NCI-H446 (cell line): Measurements from ENCODE around the gene KCNK10.
A peak's percentile ranks its signal among the peaks of the same experiment; 100 is the strongest.

Experiments
- DNase-seq, 2 experiments: peaks; one replicate each; lab custom pipeline; 2025; lab: John Stamatoyannopoulos, UW

Gene KCNK10

GRCh38 chr14:88227693-88228092 lies 95.4 kb downstream of the KCNK10 start:
- no peak for DNase-seq

DNA sequence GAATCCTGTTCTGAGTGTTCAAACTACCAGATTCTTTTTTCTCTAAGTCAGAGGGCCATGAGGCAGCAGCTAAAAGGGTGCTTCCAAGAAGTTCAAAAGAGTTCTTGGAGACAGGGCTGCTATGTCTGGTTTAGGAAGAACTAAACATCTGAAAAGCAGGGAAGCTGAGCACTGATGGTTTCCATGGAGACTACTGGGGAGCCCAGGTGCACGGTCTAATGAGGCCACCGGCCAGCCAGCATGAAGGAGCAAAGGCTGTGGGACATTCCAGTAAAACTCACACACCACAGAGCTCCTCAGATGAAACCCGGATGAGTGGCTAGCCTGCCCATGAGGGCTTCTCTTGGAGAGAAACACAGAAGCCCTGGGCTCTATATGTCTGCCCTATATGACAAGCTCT lies 97.3 kb downstream of the KCNK10 start:
- no peak for DNase-seq

- DNase-seq = no peak
Observed at GRCh38 chr14:88218119-88218915, 104.8 kb downstream of the KCNK10 start.

- no peak for DNase-seq
Observed at GRCh38 chr14:88212691-88213090, 110.4 kb downstream of the KCNK10 start.

DNA sequence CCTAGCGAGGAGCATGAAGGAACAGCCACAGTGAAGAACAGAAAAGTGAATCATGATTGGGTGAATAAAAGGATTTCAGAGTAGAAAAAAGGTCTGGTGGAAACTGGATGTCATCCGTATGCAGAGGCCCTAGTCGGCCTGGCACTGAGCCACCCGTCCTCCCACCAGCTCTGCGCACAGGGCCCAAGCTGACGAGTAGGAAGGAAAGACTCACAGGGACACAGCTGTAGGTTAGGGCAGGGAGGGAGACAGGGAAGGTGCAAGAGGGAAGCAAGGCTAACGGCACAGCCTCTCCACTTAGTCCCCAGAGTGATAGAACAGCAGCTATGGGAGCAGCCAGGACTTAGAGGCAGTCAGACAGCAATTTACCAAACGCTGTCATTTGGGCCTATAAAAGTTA lies 112.6 kb downstream of the KCNK10 start:
- DNase-seq = no peak

DNA sequence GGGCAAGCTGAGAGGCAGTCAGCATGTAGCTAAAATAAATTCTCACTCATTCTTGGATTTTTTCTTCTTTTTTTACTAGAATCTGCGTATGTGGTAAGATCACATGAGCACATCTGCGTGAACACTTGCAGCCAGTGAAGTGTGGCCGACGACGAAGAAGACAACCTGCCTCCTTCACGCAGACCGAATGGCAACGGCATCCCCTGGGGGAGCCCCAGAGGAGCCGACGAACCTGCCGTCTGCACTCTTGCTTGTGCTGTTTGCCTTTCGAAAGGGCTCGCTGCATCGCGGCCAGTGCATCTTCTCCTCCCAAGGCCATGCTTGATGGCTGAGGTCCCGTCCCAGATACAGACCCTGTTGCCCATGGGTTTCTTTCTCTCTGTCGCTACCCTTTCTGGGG lies 113.8 kb downstream of the KCNK10 start:
- DNase-seq = no peak

- no peak for DNase-seq
Observed at GRCh38 chr14:88208858-88209257, 114.2 kb downstream of the KCNK10 start.

DNA sequence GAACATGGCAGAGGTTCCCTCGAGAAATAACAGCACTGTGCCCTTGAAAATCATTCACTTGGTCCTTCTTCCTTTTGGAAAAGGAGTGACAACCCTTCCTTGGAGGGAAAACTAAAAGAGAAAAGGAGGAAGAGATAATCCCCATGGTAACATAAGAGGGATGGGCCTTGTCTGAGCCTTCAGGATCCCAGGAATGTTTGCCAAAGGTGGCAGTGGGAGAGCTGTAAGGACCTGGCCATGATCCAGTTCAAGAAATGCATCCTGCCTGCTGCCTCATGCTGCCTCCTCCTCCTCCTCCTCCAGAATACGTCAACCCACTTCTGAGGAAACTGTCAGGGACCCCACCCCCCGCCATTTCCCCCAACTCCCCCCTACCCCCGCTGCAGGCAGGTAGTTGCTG lies 118.8 kb downstream of the KCNK10 start:
- DNase-seq = no peak

DNA sequence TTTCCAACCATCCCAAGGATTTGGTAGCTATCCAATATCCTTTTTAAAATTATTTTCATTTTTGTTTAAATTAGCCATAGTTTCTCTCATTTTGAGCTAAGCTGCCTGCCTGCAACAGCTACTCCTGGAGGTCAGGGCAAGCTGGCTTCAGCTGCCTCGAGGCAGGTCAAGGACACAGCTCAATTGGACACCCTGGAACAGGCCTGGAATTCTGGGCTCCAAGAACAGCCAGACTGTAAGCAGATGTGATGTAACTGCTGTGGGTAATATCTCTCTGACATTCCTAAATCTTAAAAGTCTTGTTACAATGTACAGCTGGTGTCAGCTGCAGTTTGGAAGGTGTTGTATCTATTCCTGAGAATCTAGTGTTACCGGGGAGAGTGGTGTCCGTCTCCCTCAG lies 119.8 kb downstream of the KCNK10 start:
- DNase-seq = no peak

DNA sequence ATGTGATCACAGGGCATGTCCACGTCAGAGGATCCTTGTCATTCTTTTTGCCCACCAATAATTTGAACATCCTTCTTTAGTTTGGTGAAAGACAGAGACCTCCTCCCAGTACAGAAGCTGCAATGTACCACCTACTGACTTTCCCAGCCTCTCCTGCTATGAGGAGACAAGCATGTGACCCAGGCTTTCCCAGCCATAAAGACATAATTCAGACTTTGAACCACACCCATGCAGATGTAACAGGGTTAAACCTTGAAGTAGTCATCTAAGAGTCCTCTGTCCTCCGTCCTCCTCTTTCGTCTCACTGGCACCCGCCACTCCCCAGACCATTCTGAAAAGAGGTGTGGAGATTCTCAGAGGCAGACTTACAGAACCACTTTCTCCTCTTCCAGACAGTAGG lies 120.8 kb downstream of the KCNK10 start:
- DNase-seq = no peak

- no peak for DNase-seq
Observed at GRCh38 chr14:88201851-88202250, 121.2 kb downstream of the KCNK10 start.

DNA sequence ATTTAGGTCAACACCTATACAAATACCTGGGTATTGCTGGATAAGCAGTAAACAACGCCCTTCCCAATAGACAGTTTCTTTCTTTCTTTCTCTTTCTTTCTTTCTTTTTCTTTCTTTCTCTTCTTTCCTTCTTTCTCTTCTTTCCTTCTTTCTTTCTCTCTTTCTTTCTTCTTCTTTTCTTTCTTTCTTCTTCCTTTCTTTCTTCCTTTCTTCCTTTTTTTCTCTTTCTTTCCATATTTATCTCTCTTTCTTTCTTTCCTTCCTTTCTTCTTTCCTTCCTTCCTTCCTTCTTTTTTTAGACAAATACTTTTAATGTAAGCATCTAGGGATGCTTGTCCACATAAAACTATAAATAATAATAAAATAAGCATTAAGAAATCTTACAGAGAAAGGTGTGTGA lies 123.2 kb downstream of the KCNK10 start:
- no peak for DNase-seq

GRCh38 chr14:88198446-88198845 lies 124.6 kb downstream of the KCNK10 start:
- DNase-seq = no peak

DNA sequence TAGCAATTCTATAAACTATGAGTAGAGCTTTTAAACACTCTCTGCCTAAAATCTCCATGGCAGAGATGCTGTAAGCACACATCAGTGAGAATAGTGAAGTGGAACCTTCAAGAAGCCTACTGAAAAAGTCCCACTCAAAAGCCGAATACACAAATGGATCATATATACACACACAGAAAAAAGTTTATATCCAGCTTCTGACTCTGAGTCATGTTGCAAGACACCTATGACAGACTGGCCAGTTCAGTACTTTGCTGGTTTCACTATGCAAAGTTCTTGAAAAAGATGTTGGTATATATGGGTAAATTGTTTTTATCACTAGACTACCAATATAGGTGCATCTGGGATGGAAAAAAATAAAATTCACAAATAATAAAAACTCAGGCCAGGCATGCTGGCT lies 126.1 kb downstream of the KCNK10 start:
- no peak for DNase-seq

DNA sequence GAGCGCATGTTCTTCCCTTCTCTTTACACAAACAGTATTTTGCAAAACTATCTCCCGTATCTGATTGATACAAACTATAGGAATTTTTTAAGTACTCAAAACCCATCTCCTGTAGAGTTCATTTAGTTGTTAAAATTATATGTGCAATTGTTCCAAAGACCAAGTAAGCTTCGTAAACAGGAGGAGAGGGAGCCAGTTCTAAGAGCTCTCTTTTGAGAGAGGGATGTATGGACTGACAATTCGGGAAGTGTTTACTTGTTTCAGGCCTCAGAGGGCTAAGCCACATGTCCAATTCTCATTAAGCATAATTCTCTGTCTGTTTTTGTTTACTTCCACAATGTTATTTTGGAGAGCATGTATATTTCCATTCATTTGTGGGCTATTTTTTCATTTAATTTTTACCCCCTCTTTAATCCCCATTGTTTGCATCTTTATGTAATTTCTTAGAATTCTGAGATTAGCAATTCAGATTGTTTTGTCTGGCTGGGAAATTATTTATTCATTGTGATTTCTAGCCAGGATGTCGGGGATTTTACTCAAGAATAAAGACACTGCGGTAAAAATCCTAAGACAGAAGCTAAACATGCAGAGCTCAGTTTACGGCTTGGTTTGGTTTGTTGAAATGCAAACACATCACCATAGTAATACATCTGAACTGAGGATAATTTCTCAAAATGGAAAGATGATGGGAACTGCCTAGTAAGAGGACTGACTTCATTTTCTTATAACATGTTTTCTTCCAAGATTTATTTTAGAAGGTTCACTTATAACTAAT lies 126.8 kb downstream of the KCNK10 start:
- no peak for DNase-seq

GRCh38 chr14:88195676-88196075 lies 127.4 kb downstream of the KCNK10 start:
- DNase-seq = no peak

- DNase-seq = no peak
Observed at GRCh38 chr14:88194531-88194930, 128.5 kb downstream of the KCNK10 start.

- DNase-seq = no peak
Observed at GRCh38 chr14:88191605-88192004, 131.5 kb downstream of the KCNK10 start.

- DNase-seq = peak; percentile 65 to 77
Observed at GRCh38 chr14:88189417-88190191, 133.5 kb downstream of the KCNK10 start.

GRCh38 chr14:88188745-88189416 lies 134.2 kb downstream of the KCNK10 start:
- peak in 1 of 2 experiments; percentile 52 for DNase-seq

DNA sequence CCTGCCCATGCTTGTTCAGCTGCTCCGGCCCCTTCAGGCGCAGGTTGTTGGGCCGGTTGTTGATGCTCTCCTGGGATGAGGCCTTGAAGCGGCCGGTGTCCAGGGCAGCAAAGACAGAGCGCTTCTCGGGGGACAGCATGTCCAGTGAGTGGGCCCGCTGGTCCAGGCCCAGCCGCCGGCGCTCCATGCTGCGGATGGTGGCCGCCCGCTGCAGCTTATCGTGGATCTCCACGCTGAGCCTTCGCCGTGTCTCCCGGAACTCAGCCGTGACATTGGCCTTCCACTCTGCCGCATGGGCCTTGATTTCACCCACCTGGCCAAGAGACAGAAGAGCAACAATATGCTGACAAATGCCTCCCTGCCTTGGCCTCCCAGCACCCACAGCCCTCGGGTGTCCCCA lies 137.2 kb downstream of the KCNK10 start:
- no peak for DNase-seq

GRCh38 chr14:88184956-88185355 lies 138.1 kb downstream of the KCNK10 start:
- no peak for DNase-seq
